ENCODE results near the gene SRRM5. TPM values are rescaled to one million over a fixed set of nuclear protein-coding genes. Genes with fewer than 3 reads are reported as not detected.

The SRRM5 gene
- total and polyA plus RNA-seq, 2 experiments from 2014 or later = 0.24 to 0.27 TPM

- Histone ChIP-seq H3K27me3 (no peaks in the 10 kb centered on the region), H3K9me3 (ENCODE audit: low read depth) (no peaks in the 10 kb centered on the region), H4K20me1 (ENCODE audit: insufficient read depth, poor library complexity, severe bottlenecking) (no peaks in the 10 kb centered on the region), H3K4me2 (no peak overlapping the region), H3K36me3 (replicated peaks; ENCODE audit: insufficient read depth, low read depth) (no peaks in the 10 kb centered on the region), H2AFZ (no peak overlapping the region), H3K9me2 (replicated peaks; ENCODE audit: insufficient read depth) (no peaks in the 10 kb centered on the region), H3K79me2 (no peaks in the 10 kb centered on the region), H3K27ac (no peak overlapping the region), H3K4me3 (no peak overlapping the region), H3K4me1 (ENCODE audit: insufficient read depth) (peaks cover 5% of the 10 kb centered on the region)
- TF ChIP-seq EZH2 (IDR thresholded peaks at IDR 0.05; ENCODE audit: borderline replicate concordance) = no peak
- TF ChIP-seq EZH2phosphoT487 (IDR thresholded peaks at IDR 0.05; ENCODE audit: low read depth, severe bottlenecking, unreplicated experiment) = no peak
- TF ChIP-seq, protein P1, sequence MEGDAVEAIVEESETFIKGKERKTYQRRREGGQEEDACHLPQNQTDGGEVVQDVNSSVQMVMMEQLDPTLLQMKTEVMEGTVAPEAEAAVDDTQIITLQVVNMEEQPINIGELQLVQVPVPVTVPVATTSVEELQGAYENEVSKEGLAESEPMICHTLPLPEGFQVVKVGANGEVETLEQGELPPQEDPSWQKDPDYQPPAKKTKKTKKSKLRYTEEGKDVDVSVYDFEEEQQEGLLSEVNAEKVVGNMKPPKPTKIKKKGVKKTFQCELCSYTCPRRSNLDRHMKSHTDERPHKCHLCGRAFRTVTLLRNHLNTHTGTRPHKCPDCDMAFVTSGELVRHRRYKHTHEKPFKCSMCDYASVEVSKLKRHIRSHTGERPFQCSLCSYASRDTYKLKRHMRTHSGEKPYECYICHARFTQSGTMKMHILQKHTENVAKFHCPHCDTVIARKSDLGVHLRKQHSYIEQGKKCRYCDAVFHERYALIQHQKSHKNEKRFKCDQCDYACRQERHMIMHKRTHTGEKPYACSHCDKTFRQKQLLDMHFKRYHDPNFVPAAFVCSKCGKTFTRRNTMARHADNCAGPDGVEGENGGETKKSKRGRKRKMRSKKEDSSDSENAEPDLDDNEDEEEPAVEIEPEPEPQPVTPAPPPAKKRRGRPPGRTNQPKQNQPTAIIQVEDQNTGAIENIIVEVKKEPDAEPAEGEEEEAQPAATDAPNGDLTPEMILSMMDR (IDR thresholded peaks at IDR 0.05; ENCODE audit: poor library complexity) = no peak
- WGBS (ENCODE audit: low lambda C conversion rate, missing lambda C conversion rate) = 84% methylated on average over 7 of the region's 7 CpGs
- no peak for DNase-seq (ENCODE audit: low spot score)
Measured at GRCh38 chr19:43664018-43664417, 52.1 kb downstream of the SRRM5 start.

Small RNAs within 50 kb of the gene (small RNA-seq; reads per million reads assigned to genes)
- gene RN7SL368P = not detected

Other genes with a start within 250 kb of the SRRM5 start
- not detected in 2 replicates for gene TEX101, start 197.2 kb upstream of the SRRM5 start, total RNA-seq
- gene TEX101, start 197.2 kb upstream of the SRRM5 start, polyA plus RNA-seq = not detected in 2 replicates
- gene LYPD3, start 146.5 kb upstream of the SRRM5 start, total RNA-seq = 4.6 and 4.8 TPM in 2 replicates
- 13.2 and 13.5 TPM in 2 replicates for gene LYPD3, start 146.5 kb upstream of the SRRM5 start, polyA plus RNA-seq
- 22.2 and 24.9 TPM in 2 replicates for gene PHLDB3, start 107.3 kb upstream of the SRRM5 start, total RNA-seq
- gene PHLDB3, start 107.3 kb upstream of the SRRM5 start, polyA plus RNA-seq = 23.4 and 29.0 TPM in 2 replicates
- gene ETHE1, start 84.9 kb upstream of the SRRM5 start, total RNA-seq = 42.1 and 49.9 TPM in 2 replicates
- gene ETHE1, start 84.9 kb upstream of the SRRM5 start, polyA plus RNA-seq = 47.0 and 65.1 TPM in 2 replicates
- 0.84 TPM in 1 of 2 replicates, not detected in the other for gene ZNF575, start 78.9 kb upstream of the SRRM5 start, total RNA-seq
- gene ZNF575, start 78.9 kb upstream of the SRRM5 start, polyA plus RNA-seq = 3.1 and 6.8 TPM in 2 replicates
- gene XRCC1, start 36.6 kb upstream of the SRRM5 start, total RNA-seq = 27.8 and 34.3 TPM in 2 replicates
- gene XRCC1, start 36.6 kb upstream of the SRRM5 start, polyA plus RNA-seq = 27.3 and 27.8 TPM in 2 replicates
- gene PINLYP, start 36.3 kb upstream of the SRRM5 start, total RNA-seq = 4.7 and 11.4 TPM in 2 replicates
- gene PINLYP, start 36.3 kb upstream of the SRRM5 start, polyA plus RNA-seq = 4.5 and 4.6 TPM in 2 replicates
- 26.0 and 26.2 TPM in 2 replicates for gene IRGQ, start 16.0 kb upstream of the SRRM5 start, total RNA-seq
- 9.6 and 14.4 TPM in 2 replicates for gene IRGQ, start 16.0 kb upstream of the SRRM5 start, polyA plus RNA-seq
- gene ZNF576, start 15.5 kb upstream of the SRRM5 start, total RNA-seq = 12.8 and 16.2 TPM in 2 replicates
- 16.1 and 18.1 TPM in 2 replicates for gene ZNF576, start 15.5 kb upstream of the SRRM5 start, polyA plus RNA-seq
- gene ZNF428, start 7.5 kb downstream of the SRRM5 start, total RNA-seq = 35.9 and 40.2 TPM in 2 replicates
- 73.9 and 74.9 TPM in 2 replicates for gene ZNF428, start 7.5 kb downstream of the SRRM5 start, polyA plus RNA-seq
- gene CADM4, start 27.8 kb downstream of the SRRM5 start, total RNA-seq = 22.7 and 24.4 TPM in 2 replicates
- gene CADM4, start 27.8 kb downstream of the SRRM5 start, polyA plus RNA-seq = 16.6 and 17.1 TPM in 2 replicates
- 25.0 and 28.0 TPM in 2 replicates for gene PLAUR, start 58.1 kb downstream of the SRRM5 start, total RNA-seq
- gene PLAUR, start 58.1 kb downstream of the SRRM5 start, polyA plus RNA-seq = 57.8 and 65.1 TPM in 2 replicates
- not detected in 2 replicates for gene IRGC, start 104.0 kb downstream of the SRRM5 start, total RNA-seq
- gene IRGC, start 104.0 kb downstream of the SRRM5 start, polyA plus RNA-seq = not detected in 2 replicates
- 9.5 and 16.1 TPM in 2 replicates for gene SMG9, start 142.9 kb downstream of the SRRM5 start, total RNA-seq
- 34.9 and 39.7 TPM in 2 replicates for gene SMG9, start 142.9 kb downstream of the SRRM5 start, polyA plus RNA-seq
- 2.8 and 3.6 TPM in 2 replicates for gene KCNN4, start 168.9 kb downstream of the SRRM5 start, total RNA-seq
- 5.4 and 8.3 TPM in 2 replicates for gene KCNN4, start 168.9 kb downstream of the SRRM5 start, polyA plus RNA-seq
- gene LYPD5, start 190.4 kb downstream of the SRRM5 start, total RNA-seq = 0.20 and 1.8 TPM in 2 replicates
- 1.6 and 1.9 TPM in 2 replicates for gene LYPD5, start 190.4 kb downstream of the SRRM5 start, polyA plus RNA-seq
- 7.6 and 10.7 TPM in 2 replicates for gene ZNF283, start 215.2 kb downstream of the SRRM5 start, total RNA-seq
- gene ZNF283, start 215.2 kb downstream of the SRRM5 start, polyA plus RNA-seq = 1.8 and 2.1 TPM in 2 replicates

Data from hepatocyte (in vitro differentiated cells).